ENCODE results near the gene IFT27.
"Not testable (repeated sequence)": the region's sequence is repeated elsewhere in the genome, so short reads cannot be mapped to it uniquely, and the experiment has no call there.

Gene IFT27

GRCh38 chr22:36744413-36744765 is 31.5 kb downstream of the IFT27 start:
- no peak for DNase-seq (ENCODE audit: low read depth in 2 of 2)

GRCh38 chr22:36743591-36744412 is 32.1 kb downstream of the IFT27 start:
- no peak for DNase-seq (ENCODE audit: low read depth in 2 of 2)

GRCh38 chr22:36743011-36743410 is 32.9 kb downstream of the IFT27 start:
- DNase-seq (ENCODE audit: low read depth in 2 of 2) = no peak

- DNase-seq (ENCODE audit: low read depth in 2 of 2) = no peak
These were observed 34.0 kb downstream of the IFT27 start for GRCh38 chr22:36741968-36742367.

GRCh38 chr22:36741204-36741793 is 34.6 kb downstream of the IFT27 start:
- DNase-seq (ENCODE audit: low read depth in 2 of 2) = no peak

- no peak for DNase-seq (ENCODE audit: low read depth in 2 of 2)
These were observed 35.2 kb downstream of the IFT27 start for GRCh38 chr22:36740716-36741115.

GRCh38 chr22:36739185-36739584 is 36.7 kb downstream of the IFT27 start:
- no peak for DNase-seq (ENCODE audit: low read depth in 2 of 2)

- DNase-seq (ENCODE audit: low read depth in 2 of 2) = no peak
These were observed 37.4 kb downstream of the IFT27 start for GRCh38 chr22:36738416-36739020.

GRCh38 chr22:36737776-36738175 is 38.1 kb downstream of the IFT27 start:
- no peak for DNase-seq (ENCODE audit: low read depth in 2 of 2)

GRCh38 chr22:36736701-36737320 is 39.1 kb downstream of the IFT27 start:
- no peak for DNase-seq (ENCODE audit: low read depth in 2 of 2)

GRCh38 chr22:36734171-36735058 is 41.5 kb downstream of the IFT27 start:
- DNase-seq (ENCODE audit: low read depth in 2 of 2) = no peak

- DNase-seq (ENCODE audit: low read depth in 2 of 2) = no peak
These were observed 42.6 kb downstream of the IFT27 start for GRCh38 chr22:36733271-36733670.

- DNase-seq (ENCODE audit: low read depth in 2 of 2) = no peak
These were observed 43.3 kb downstream of the IFT27 start for GRCh38 chr22:36732609-36733008.

GRCh38 chr22:36731916-36732315 is 44.0 kb downstream of the IFT27 start:
- no peak for DNase-seq (ENCODE audit: low read depth in 2 of 2)

- not testable (repeated sequence) for DNase-seq (ENCODE audit: low read depth in 2 of 2)
These were observed 44.6 kb downstream of the IFT27 start for GRCh38 chr22:36731321-36731720.

- DNase-seq (ENCODE audit: low read depth in 2 of 2) = no peak
These were observed 45.6 kb downstream of the IFT27 start for GRCh38 chr22:36730176-36730858.

- no peak for DNase-seq (ENCODE audit: low read depth in 2 of 2)
These were observed 46.6 kb downstream of the IFT27 start for GRCh38 chr22:36729321-36729720.

- DNase-seq (ENCODE audit: low read depth in 2 of 2) = no peak
These were observed 47.4 kb downstream of the IFT27 start for GRCh38 chr22:36728505-36728904.

- DNase-seq (ENCODE audit: low read depth in 2 of 2) = no peak
These were observed 47.9 kb downstream of the IFT27 start for GRCh38 chr22:36727927-36728488.

GRCh38 chr22:36727110-36727509 is 48.8 kb downstream of the IFT27 start:
- DNase-seq (ENCODE audit: low read depth in 2 of 2) = no peak

GRCh38 chr22:36726007-36726380 is 49.9 kb downstream of the IFT27 start:
- no peak for DNase-seq (ENCODE audit: low read depth in 2 of 2)
